ENCODE measurements around the gene ZBTB43.

The ZBTB43 gene

GRCh38 chr9:126853667-126854066 lies 48.8 kb downstream of the ZBTB43 start:
- H3K79me2 ChIP-seq (ENCODE audit: insufficient read depth, low read length), result no peaks in the 10 kb centered on the region
- DNase-seq (no peak), ATAC-seq (ENCODE audit: insufficient read depth, low read depth) (no peak)
- H3K9ac ChIP-seq (ENCODE audit: low read depth, low read length), result no peak overlapping the region
- H3K4me1 ChIP-seq (ENCODE audit: insufficient read depth, low read length), result no peaks in the 10 kb centered on the region
- no peaks in the 10 kb centered on the region for H4K20me1 ChIP-seq (ENCODE audit: insufficient read depth, low read length)
- no peak overlapping the region for H3K4me2 ChIP-seq (ENCODE audit: insufficient read depth, low read length)
- TF ChIP-seq EZH2 (IDR thresholded peaks at IDR 0.05; ENCODE audit: borderline replicate concordance, low read depth, low read length, severe bottlenecking) (no peak), CTCF (IDR thresholded peaks at IDR 0.05; ENCODE audit: borderline replicate concordance, extremely low read depth, low read length, poor library complexity, severe bottlenecking) (no peak)
- no peak overlapping the region for H3K4me3 ChIP-seq (ENCODE audit: low read depth in 1 of 2, low read length in 2 of 2)
- H3K27ac ChIP-seq (ENCODE audit: low read length), result no peak overlapping the region
- no peak overlapping the region for H2AFZ ChIP-seq (ENCODE audit: low read depth, low read length)
- H3K9me3 ChIP-seq (ENCODE audit: insufficient read depth, low read length, severe bottlenecking), result no peaks in the 10 kb centered on the region
- no peaks in the 10 kb centered on the region for H3K36me3 ChIP-seq (ENCODE audit: insufficient read depth, low read length)
- H3K27me3 ChIP-seq (ENCODE audit: insufficient read depth, low read length, poor library complexity), result peaks cover 18% of the 10 kb centered on the region

- no peaks in the 10 kb centered on the region for H3K9me3 ChIP-seq (ENCODE audit: insufficient read depth, low read length, severe bottlenecking)
Measured at GRCh38 chr9:126854734-126855133, 49.9 kb downstream of the ZBTB43 start.

GRCh38 chr9:126856326-126856877 lies 51.6 kb downstream of the ZBTB43 start:
- Histone ChIP-seq H3K9ac (ENCODE audit: low read depth, low read length) (no peak overlapping the region), H3K27me3 (ENCODE audit: insufficient read depth, low read length, poor library complexity) (peaks cover 24% of the 10 kb centered on the region), H2AFZ (ENCODE audit: low read depth, low read length) (no peak overlapping the region), H3K4me3 (ENCODE audit: low read depth in 1 of 2, low read length in 2 of 2) (no peak overlapping the region), H3K9me3 (ENCODE audit: insufficient read depth, low read length, severe bottlenecking) (no peaks in the 10 kb centered on the region), H3K79me2 (ENCODE audit: insufficient read depth, low read length) (peaks cover 7% of the 10 kb centered on the region), H3K27ac (ENCODE audit: low read length) (no peak overlapping the region), H3K4me2 (ENCODE audit: insufficient read depth, low read length) (no peak overlapping the region), H3K4me1 (ENCODE audit: insufficient read depth, low read length) (peaks cover 11% of the 10 kb centered on the region), H3K36me3 (ENCODE audit: insufficient read depth, low read length) (no peaks in the 10 kb centered on the region; the same call in 1 of the 2 replicates), H4K20me1 (ENCODE audit: insufficient read depth, low read length) (no peaks in the 10 kb centered on the region)
- TF ChIP-seq EZH2 (IDR thresholded peaks at IDR 0.05; ENCODE audit: borderline replicate concordance, low read depth, low read length, severe bottlenecking), result no peak
- DNase-seq (no peak), ATAC-seq (ENCODE audit: insufficient read depth, low read depth) (no peak)

More at GRCh38 chr9:126854734-126855133, 49.9 kb downstream of the ZBTB43 start:
- peaks cover 24% of the 10 kb centered on the region for H3K27me3 ChIP-seq (ENCODE audit: insufficient read depth, low read length, poor library complexity)
- H3K4me3 ChIP-seq (ENCODE audit: low read depth in 1 of 2, low read length in 2 of 2), result no peak overlapping the region
- ATAC-seq (ENCODE audit: insufficient read depth, low read depth) (no peak), DNase-seq (no peak)
- no peak overlapping the region for H2AFZ ChIP-seq (ENCODE audit: low read depth, low read length)
- no peak overlapping the region for H3K9ac ChIP-seq (ENCODE audit: low read depth, low read length)
- H3K4me1 ChIP-seq (ENCODE audit: insufficient read depth, low read length), result peaks cover 3% of the 10 kb centered on the region
- H3K27ac ChIP-seq (ENCODE audit: low read length), result no peak overlapping the region
- H3K4me2 ChIP-seq (ENCODE audit: insufficient read depth, low read length), result no peak overlapping the region
- no peaks in the 10 kb centered on the region for H3K36me3 ChIP-seq (ENCODE audit: insufficient read depth, low read length)
- no peaks in the 10 kb centered on the region for H3K79me2 ChIP-seq (ENCODE audit: insufficient read depth, low read length)
- TF ChIP-seq CTCF (IDR thresholded peaks at IDR 0.05; ENCODE audit: borderline replicate concordance, extremely low read depth, low read length, poor library complexity, severe bottlenecking) (no peak), EZH2 (IDR thresholded peaks at IDR 0.05; ENCODE audit: borderline replicate concordance, low read depth, low read length, severe bottlenecking) (no peak)
- H4K20me1 ChIP-seq (ENCODE audit: insufficient read depth, low read length), result no peaks in the 10 kb centered on the region

- no peak for DNase-seq
- H2AFZ ChIP-seq (ENCODE audit: low read depth, low read length), result no peak overlapping the region
- no peak overlapping the region for H3K4me3 ChIP-seq (ENCODE audit: low read depth in 1 of 2, low read length in 2 of 2)
- no peak overlapping the region for H3K27ac ChIP-seq (ENCODE audit: low read length)
- peaks cover 21% of the 10 kb centered on the region for H3K4me1 ChIP-seq (ENCODE audit: insufficient read depth, low read length)
- TF ChIP-seq EZH2 (IDR thresholded peaks at IDR 0.05; ENCODE audit: borderline replicate concordance, low read depth, low read length, severe bottlenecking) (no peak), CTCF (IDR thresholded peaks at IDR 0.05; ENCODE audit: borderline replicate concordance, extremely low read depth, low read length, poor library complexity, severe bottlenecking) (no peak)
- H3K27me3 ChIP-seq (ENCODE audit: insufficient read depth, low read length, poor library complexity), result peaks cover 21% of the 10 kb centered on the region
- H3K4me2 ChIP-seq (ENCODE audit: insufficient read depth, low read length), result no peak overlapping the region
- H3K36me3 ChIP-seq (ENCODE audit: insufficient read depth, low read length), result no peaks in the 10 kb centered on the region; the same call in 1 of the 2 replicates
- H3K9me3 ChIP-seq (ENCODE audit: insufficient read depth, low read length, severe bottlenecking), result no peaks in the 10 kb centered on the region
- ATAC-seq (ENCODE audit: insufficient read depth, low read depth), result no peak
- no peak overlapping the region for H3K9ac ChIP-seq (ENCODE audit: low read depth, low read length)
- peaks cover 6% of the 10 kb centered on the region; the same call in 1 of the 2 replicates for H4K20me1 ChIP-seq (ENCODE audit: insufficient read depth, low read length)
- peaks cover 17% of the 10 kb centered on the region for H3K79me2 ChIP-seq (ENCODE audit: insufficient read depth, low read length)
Measured at GRCh38 chr9:126857261-126857960, 52.6 kb downstream of the ZBTB43 start.
